Esophagus squamous epithelium (tissue), 4 donors: ENCODE data around the gene SPATA18.

ENCODE experiments used
- POLR2A ChIP-seq, 4 donors: fragments of 450-650 bp; IDR thresholded peaks; one replicate each; pipeline ENCODE4 v1.6.1; 2017; ENCODE audit warnings: antibody characterized with exemption in 4 of 4, mild to moderate bottlenecking in 4 of 4, moderate library complexity in 3 of 4
- TF ChIP-seq, protein P1 (sequence below), 6 experiments: fragments of 450-650 bp in 4 of 6; fragments of 200-600 bp in 2 of 6; sonication (generic) in 2 of 6; IDR thresholded peaks; one replicate each; pipeline ENCODE4 v1.5.1; 2016 to 2019; ENCODE audit warnings: antibody characterized with exemption in 6 of 6, mild to moderate bottlenecking in 4 of 6, moderate library complexity in 4 of 6

DNA sequence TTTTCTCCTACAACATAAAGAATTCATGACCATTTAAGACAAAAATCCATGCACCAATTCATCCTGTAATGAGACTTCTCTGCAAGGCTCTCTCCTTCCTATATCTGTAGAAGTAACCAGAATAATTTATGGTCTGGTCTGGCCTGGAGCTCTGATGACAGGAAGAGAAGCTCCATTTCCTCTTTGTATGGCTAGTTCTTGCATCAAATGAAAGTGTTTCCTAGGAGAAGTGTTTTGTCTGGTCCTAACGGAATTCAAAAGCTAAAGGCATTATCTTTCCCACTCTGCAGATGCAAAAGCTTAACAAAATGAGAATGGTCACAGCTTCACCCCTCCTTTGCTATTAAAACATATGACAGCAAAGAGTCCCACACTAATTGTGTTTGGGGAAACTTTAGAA lies 55.1 kb downstream of the SPATA18 start:
- TF ChIP-seq, protein P1, sequence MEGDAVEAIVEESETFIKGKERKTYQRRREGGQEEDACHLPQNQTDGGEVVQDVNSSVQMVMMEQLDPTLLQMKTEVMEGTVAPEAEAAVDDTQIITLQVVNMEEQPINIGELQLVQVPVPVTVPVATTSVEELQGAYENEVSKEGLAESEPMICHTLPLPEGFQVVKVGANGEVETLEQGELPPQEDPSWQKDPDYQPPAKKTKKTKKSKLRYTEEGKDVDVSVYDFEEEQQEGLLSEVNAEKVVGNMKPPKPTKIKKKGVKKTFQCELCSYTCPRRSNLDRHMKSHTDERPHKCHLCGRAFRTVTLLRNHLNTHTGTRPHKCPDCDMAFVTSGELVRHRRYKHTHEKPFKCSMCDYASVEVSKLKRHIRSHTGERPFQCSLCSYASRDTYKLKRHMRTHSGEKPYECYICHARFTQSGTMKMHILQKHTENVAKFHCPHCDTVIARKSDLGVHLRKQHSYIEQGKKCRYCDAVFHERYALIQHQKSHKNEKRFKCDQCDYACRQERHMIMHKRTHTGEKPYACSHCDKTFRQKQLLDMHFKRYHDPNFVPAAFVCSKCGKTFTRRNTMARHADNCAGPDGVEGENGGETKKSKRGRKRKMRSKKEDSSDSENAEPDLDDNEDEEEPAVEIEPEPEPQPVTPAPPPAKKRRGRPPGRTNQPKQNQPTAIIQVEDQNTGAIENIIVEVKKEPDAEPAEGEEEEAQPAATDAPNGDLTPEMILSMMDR (IDR thresholded peaks at IDR 0.05): no peak
- TF ChIP-seq POLR2A (IDR thresholded peaks at IDR 0.05): no peak
